ENCODE data around the gene TNRC18. TPM values are rescaled to one million over a fixed set of nuclear protein-coding genes. Genes with fewer than 3 reads are reported as not detected.

Gene TNRC18
- total and polyA plus RNA-seq, 9 donors: 48.6 to 153 (median 91.8) TPM

DNA sequence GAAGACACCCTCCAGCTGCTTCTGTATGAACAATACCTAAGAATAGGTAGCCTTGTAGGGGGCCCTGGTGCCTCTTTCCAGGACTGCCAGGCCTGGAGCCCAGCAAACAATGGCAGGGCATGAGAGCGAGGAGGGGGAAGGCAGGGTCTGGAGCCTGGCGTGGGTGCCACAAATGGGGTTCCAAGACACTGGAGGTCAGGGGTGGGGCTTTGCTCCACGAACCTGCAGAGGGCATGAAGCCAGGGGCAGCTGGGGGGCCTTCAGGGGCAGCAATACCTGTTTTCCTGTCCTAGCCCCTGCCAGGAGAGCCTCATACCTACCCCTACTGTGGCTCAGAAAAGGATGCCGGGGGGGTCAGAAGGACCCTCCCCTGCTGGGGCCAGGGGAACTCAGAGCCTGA is 79.3 kb downstream of the TNRC18 start:
- 97 to 100% (median 98%) methylated on average over 4 of the region's 4 CpGs for WGBS, 3 donors

DNA sequence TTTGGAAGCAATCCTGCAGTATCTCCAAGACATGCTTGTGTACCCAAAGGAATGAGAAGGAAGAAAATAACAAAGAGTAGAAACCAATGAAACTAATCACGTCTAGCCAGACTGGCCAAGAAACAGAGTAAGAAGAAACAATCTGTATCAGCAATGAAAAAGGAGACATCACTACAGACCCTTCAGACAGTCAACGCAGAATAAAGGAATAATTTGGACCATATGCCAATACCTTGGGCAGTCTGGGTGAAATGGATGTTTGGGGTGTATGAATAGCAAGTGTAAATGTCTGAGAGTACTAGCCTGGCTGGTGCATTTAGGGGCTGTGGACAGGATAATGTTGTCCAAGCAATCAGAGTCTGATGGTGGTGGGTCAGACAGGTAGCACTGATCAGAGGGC is 79.8 kb downstream of the TNRC18 start:
- Histone ChIP-seq H3K36me3 (no peaks in the 10 kb centered on the region), H3K27ac (no peak overlapping the region), H3K4me1 (ENCODE audit: insufficient read depth) (no peaks in the 10 kb centered on the region), H3K9me3 (peaks cover 0 to 6% of the 10 kb centered on the region in 2 donors), H3K4me3 (no peak overlapping the region), H3K27me3 (no peaks in the 10 kb centered on the region)
- intact Hi-C loops (cut with DNase I): no loop called here
- no peak for DNase-seq
- 86 to 93% (median 89%) methylated on average over 2 of the region's 2 CpGs for WGBS, 3 donors
- TF ChIP-seq, protein P1, sequence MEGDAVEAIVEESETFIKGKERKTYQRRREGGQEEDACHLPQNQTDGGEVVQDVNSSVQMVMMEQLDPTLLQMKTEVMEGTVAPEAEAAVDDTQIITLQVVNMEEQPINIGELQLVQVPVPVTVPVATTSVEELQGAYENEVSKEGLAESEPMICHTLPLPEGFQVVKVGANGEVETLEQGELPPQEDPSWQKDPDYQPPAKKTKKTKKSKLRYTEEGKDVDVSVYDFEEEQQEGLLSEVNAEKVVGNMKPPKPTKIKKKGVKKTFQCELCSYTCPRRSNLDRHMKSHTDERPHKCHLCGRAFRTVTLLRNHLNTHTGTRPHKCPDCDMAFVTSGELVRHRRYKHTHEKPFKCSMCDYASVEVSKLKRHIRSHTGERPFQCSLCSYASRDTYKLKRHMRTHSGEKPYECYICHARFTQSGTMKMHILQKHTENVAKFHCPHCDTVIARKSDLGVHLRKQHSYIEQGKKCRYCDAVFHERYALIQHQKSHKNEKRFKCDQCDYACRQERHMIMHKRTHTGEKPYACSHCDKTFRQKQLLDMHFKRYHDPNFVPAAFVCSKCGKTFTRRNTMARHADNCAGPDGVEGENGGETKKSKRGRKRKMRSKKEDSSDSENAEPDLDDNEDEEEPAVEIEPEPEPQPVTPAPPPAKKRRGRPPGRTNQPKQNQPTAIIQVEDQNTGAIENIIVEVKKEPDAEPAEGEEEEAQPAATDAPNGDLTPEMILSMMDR (IDR thresholded peaks at IDR 0.05): no peak
- no peak for TF ChIP-seq POLR2A (IDR thresholded peaks at IDR 0.05)
- TF ChIP-seq EP300 (IDR thresholded peaks at IDR 0.05): no peak

More for the DNA sequence above, 79.3 kb downstream of the TNRC18 start:
- H3K4me1 ChIP-seq (ENCODE audit: insufficient read depth): no peaks in the 10 kb centered on the region
- no peak overlapping the region for H3K4me3 ChIP-seq
- peaks cover 0 to 6% of the 10 kb centered on the region in 2 donors for H3K9me3 ChIP-seq
- no peaks in the 10 kb centered on the region for H3K27me3 ChIP-seq
- no peak for TF ChIP-seq EP300 (IDR thresholded peaks at IDR 0.05)
- no peak for TF ChIP-seq POLR2A (IDR thresholded peaks at IDR 0.05)
- TF ChIP-seq, protein P1 (IDR thresholded peaks at IDR 0.05): no peak
- DNase-seq: no peak
- H3K36me3 ChIP-seq: no peaks in the 10 kb centered on the region
- intact Hi-C loops (cut with DNase I): no loop called here
- no peak overlapping the region for H3K27ac ChIP-seq

DNA sequence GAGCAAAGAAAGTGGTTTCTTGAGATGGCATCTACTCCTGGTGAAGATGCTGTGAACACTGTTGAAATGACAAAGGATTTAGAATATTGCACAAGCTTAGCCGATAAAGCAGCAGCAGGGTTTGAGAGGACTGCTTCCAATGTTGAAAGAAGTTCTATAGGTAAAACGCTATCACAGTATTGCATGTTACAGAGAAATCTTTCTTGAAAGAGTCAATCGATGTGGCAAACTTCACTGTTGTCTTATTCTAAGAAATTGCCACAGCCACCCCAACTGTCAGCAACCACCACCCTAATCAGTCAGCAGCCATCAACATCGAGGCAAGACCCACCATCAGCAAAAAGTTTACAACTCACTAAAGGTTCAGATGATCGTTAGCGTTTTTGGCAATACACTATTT is 81.0 kb downstream of the TNRC18 start:
- intact Hi-C loops (cut with DNase I): no loop called here

DNA sequence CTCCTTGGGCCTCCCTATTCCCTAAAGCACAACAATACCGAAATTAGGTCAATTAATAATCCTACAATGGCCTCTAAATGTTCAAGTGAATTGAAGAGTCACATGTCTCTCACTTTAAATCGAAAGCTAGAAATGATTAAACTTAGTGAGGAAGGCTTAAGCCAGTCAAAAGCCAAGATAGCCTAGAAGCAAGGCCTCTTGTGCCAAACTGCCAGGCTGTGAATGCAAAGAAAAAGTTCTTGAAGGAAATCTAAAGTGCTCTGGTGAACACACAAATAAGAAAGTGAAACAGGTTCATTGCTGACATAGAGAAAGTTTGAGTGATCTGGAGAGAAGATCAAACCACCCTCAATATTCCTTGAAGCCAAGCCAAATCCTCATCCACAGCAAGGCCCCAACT is 83.7 kb downstream of the TNRC18 start:
- Histone ChIP-seq H3K9me3 (peaks cover 0 to 16% of the 10 kb centered on the region in 2 donors), H3K27me3 (no peaks in the 10 kb centered on the region), H3K4me3 (no peak overlapping the region), H3K27ac (no peak overlapping the region), H3K36me3 (no peaks in the 10 kb centered on the region), H3K4me1 (ENCODE audit: insufficient read depth) (no peaks in the 10 kb centered on the region)
- no peak for DNase-seq
- TF ChIP-seq EP300 (IDR thresholded peaks at IDR 0.05) (no peak), POLR2A (IDR thresholded peaks at IDR 0.05) (no peak)
- TF ChIP-seq, protein P1 (IDR thresholded peaks at IDR 0.05): no peak
- intact Hi-C loops (cut with DNase I): no loop called here
- 87 to 92% (median 87%) methylated on average over 2 of the region's 2 CpGs for WGBS, 3 donors

More for the DNA sequence above, 81.0 kb downstream of the TNRC18 start:
- no peak overlapping the region for H3K4me3 ChIP-seq
- TF ChIP-seq, protein P1 (IDR thresholded peaks at IDR 0.05): no peak
- no peak for TF ChIP-seq POLR2A (IDR thresholded peaks at IDR 0.05)
- TF ChIP-seq EP300 (IDR thresholded peaks at IDR 0.05): no peak
- 96 to 99% (median 97%) methylated on average over 6 of the region's 6 CpGs for WGBS, 3 donors
- no peak for DNase-seq
- H3K9me3 ChIP-seq: peaks cover 0 to 6% of the 10 kb centered on the region in 2 donors
- H3K4me1 ChIP-seq (ENCODE audit: insufficient read depth): no peaks in the 10 kb centered on the region
- H3K27me3 ChIP-seq: no peaks in the 10 kb centered on the region
- no peaks in the 10 kb centered on the region for H3K36me3 ChIP-seq
- no peak overlapping the region for H3K27ac ChIP-seq
